Lower leg skin (tissue), 3 donors: ENCODE data around the gene KCTD20.

Experiments
- CTCF ChIP-seq, 3 donors: fragments of 450-650 bp; IDR thresholded peaks; one replicate each; pipeline ENCODE4 v1.5.1; 2016; ENCODE audit warnings: antibody characterized with exemption in 3 of 3, mild to moderate bottlenecking in 3 of 3, moderate library complexity in 2 of 3
- POLR2A ChIP-seq, 2 donors: fragments of 450-650 bp; IDR thresholded peaks; one replicate each; pipeline ENCODE4 v1.6.1; 2016 to 2017; ENCODE audit warnings: antibody characterized with exemption in 2 of 2, mild to moderate bottlenecking in 1 of 2, moderate library complexity in 1 of 2

GRCh38 chr6:36488221-36488620 is 45.4 kb downstream of the KCTD20 start:
- TF ChIP-seq POLR2A (IDR thresholded peaks at IDR 0.05) (no peak), CTCF (IDR thresholded peaks at IDR 0.05) (no peak)
